Measurements from ENCODE around the gene MTA3.

- no peak for TF ChIP-seq EZH2 (IDR thresholded peaks at IDR 0.05; ENCODE audit: low read length, missing control alignments)
- TF ChIP-seq, protein P1, sequence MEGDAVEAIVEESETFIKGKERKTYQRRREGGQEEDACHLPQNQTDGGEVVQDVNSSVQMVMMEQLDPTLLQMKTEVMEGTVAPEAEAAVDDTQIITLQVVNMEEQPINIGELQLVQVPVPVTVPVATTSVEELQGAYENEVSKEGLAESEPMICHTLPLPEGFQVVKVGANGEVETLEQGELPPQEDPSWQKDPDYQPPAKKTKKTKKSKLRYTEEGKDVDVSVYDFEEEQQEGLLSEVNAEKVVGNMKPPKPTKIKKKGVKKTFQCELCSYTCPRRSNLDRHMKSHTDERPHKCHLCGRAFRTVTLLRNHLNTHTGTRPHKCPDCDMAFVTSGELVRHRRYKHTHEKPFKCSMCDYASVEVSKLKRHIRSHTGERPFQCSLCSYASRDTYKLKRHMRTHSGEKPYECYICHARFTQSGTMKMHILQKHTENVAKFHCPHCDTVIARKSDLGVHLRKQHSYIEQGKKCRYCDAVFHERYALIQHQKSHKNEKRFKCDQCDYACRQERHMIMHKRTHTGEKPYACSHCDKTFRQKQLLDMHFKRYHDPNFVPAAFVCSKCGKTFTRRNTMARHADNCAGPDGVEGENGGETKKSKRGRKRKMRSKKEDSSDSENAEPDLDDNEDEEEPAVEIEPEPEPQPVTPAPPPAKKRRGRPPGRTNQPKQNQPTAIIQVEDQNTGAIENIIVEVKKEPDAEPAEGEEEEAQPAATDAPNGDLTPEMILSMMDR (conservative IDR thresholded peaks at IDR 0.05 in 1 of 2, IDR thresholded peaks at IDR 0.05 in 1 of 2; ENCODE audit: low read depth in 1 of 2, low read length in 2 of 2): no peak
Measured at GRCh38 chr2:42741140-42741539, 172.7 kb downstream of the MTA3 start.

All from fibroblast of lung (primary cell).